Heart left ventricle (tissue), 13 donors: ENCODE measurements around the gene SOHLH2.

ENCODE experiments used
- CTCF ChIP-seq, 12 donors: fragments of 200-600 bp; sonication (generic) in 4 of 12; IDR thresholded peaks; one replicate each; pipeline versions ENCODE4 v1.5.0 to v1.8.0; 2018 to 2022; ENCODE audit warnings: antibody characterized with exemption in 12 of 12, mild to moderate bottlenecking in 5 of 12
- POLR2A ChIP-seq, 2 donors: fragments of 450-650 bp; IDR thresholded peaks; one replicate each; pipeline ENCODE4 v1.6.1; 2017; ENCODE audit warnings: antibody characterized with exemption in 2 of 2, mild to moderate bottlenecking in 2 of 2, moderate library complexity in 2 of 2
- donor health status: ischemic (EF 13 %, LVEDD 7.1; RV severe dilation, severe dysfunction).
- donor health status: DM: no; HTN: yes; CAD: no.
- donor health status: DM: no; HTN: no; CAD: no.
- donor health status: ischemic (EF 25% LVEDD 6.9; RV normal size, moderate dysfunction).
- donor health status: ischemic (EF 25% LVEDD 5.7; RV mildly dilated, moderate dysfunction).
- donor health status: ischemic (EF 35%, LVEDD 5.7; RV mildly dilated, moderate dysfunction).
- donor health status: nonischemic (EF 11% LVEDD 7.7; RV severe dilation, severe dysfunction).
- donor health status: DM: yes; HTN: yes; CAD: no.
- donor health status: PGD.
- donor health status: ischemic (EF 29% LVEDD 5.4; RV normal size, mild dysfunction).
- donor health status: nonischemic (EF 23%, LVEDD 6.1; RV moderate dilation, normal function).

DNA sequence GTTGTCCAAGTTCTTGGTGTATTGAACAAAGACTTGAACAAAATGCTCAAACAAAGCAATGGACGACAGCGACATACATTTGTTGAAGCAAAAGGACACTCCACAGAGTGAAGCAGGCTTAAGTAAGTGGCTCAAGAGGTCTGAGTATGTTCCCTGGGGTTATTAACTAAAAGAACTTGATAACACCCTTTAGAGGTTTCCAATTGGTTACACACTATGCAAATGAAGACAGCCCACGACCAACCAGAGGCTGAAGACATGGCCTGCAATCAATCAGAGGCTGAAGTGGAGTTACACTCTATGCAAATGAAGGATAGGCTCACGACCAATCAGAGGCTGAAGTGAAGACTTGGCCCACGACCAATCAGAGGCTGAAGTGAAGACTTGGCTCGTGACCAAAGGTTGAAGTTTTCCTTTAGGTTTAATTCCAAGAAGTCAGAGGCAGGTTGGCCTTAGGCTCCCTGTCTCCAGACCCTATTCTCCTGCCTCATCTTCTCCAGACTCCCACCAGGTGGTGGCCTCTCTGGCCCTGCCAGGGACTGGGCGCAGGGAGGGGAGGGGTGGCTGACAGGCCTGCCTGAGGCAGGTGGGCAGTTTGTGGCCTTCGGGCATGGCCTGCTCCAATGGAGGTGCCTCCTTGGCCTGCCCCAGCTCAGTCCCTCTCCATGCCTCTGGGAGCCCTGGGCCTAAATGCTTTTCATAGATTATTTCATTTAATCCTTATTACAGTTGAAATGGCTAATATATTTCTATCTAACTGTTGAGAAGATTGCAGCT is 45.2 kb upstream of the SOHLH2 start:
- TF ChIP-seq CTCF (IDR thresholded peaks at IDR 0.05) (no peak), POLR2A (IDR thresholded peaks at IDR 0.05) (no peak)
